Natural killer cell (primary cell): ENCODE measurements around the gene FMN1. TPM values are rescaled to one million over a fixed set of nuclear protein-coding genes. Genes with fewer than 3 reads are reported as not detected.

Experiments used
- ATAC-seq, 3 donors: fragments of 150-1000 bp in 2 of 3; fragments of 200-7000 bp in 1 of 3; cut with Tn5 transposase; 1 replicate in 1 of 3; 2 replicates in 2 of 3; pipeline ENCODE4 v1.10.0; 2021; ENCODE audit warnings: mild to moderate bottlenecking in 2 of 3, moderate library complexity in 2 of 3
- DNase-seq, 2 donors: peaks; one replicate each; pipeline versions ENCODE4 v3.0.0 to v3.0.0-alpha.2; 2013 to 2021; ENCODE audit warnings: mixed read lengths in 1 of 2
- H3K27ac ChIP-seq: one replicate; pipeline ENCODE4 v1.5.1; 2013; ENCODE audit warnings: mild to moderate bottlenecking, low read length
- H3K27me3 ChIP-seq: one replicate; pipeline ENCODE4 v1.6.1; 2013; ENCODE audit warnings: low read length; ENCODE audit not compliant: control insufficient read depth, insufficient read depth
- H3K36me3 ChIP-seq: one replicate; pipeline ENCODE4 v1.6.1; 2013; ENCODE audit warnings: low read length; ENCODE audit not compliant: control insufficient read depth, insufficient read depth
- H3K4me1 ChIP-seq: one replicate; pipeline ENCODE4 v1.6.1; 2013; ENCODE audit warnings: low read length; ENCODE audit not compliant: control insufficient read depth, insufficient read depth
- H3K4me3 ChIP-seq: one replicate; pipeline ENCODE4 v1.5.1; 2013; ENCODE audit warnings: low read length
- H3K9me3 ChIP-seq: one replicate; pipeline ENCODE4 v1.6.1; 2013; ENCODE audit warnings: low read length; ENCODE audit not compliant: control insufficient read depth, insufficient read depth
- H3K27ac Mint-ChIP-seq, 2 donors: one replicate each; pipeline ENCODE4 v1.8.0; 2022; ENCODE audit warnings: mild to moderate bottlenecking in 2 of 2, mixed read lengths in 2 of 2, moderate library complexity in 1 of 2
- H3K27me3 Mint-ChIP-seq, 2 donors: one replicate each; pipeline ENCODE4 v1.8.0; 2022; ENCODE audit warnings: low read depth in 2 of 2, mixed read lengths in 2 of 2
- H3K36me3 Mint-ChIP-seq: one replicate; pipeline ENCODE4 v1.8.0; 2022; ENCODE audit warnings: mixed read lengths
- H3K4me1 Mint-ChIP-seq, 2 donors: one replicate each; pipeline ENCODE4 v1.8.0; 2022; ENCODE audit warnings: mixed read lengths in 2 of 2
- H3K4me3 Mint-ChIP-seq: one replicate; pipeline ENCODE4 v1.8.0; 2022; ENCODE audit warnings: mild to moderate bottlenecking, moderate library complexity, mixed read lengths
- H3K9me3 Mint-ChIP-seq, 2 donors: one replicate each; pipeline ENCODE4 v1.8.0; 2022; ENCODE audit warnings: mixed read lengths in 2 of 2
- WGBS: methylation state at CpG from one replicate; pipeline ENCODE4 v1.1.7; 2013; ENCODE audit warnings: missing lambda C conversion rate; ENCODE audit not compliant: insufficient coverage; 5-methylcytosine and 5-hydroxymethylcytosine counted together
- intact Hi-C: fragments of 100-400 bp; cut with micrococcal nuclease; formaldehyde crosslinking; loops from one replicate; pipeline ENCODE4 v1.14.2; 2022
- total RNA-seq, 4 donors: library from RNA; stranded (reverse); fragments of 120-200 nt in 1 of 4; gene quantifications; one replicate each; pipeline versions ENCODE4 v1.2.3 to v1.2.4, GENCODE V29; 2013 to 2022
- TF ChIP-seq, protein P1 (sequence below): fragments of 200-600 bp; IDR thresholded peaks from one replicate; pipeline ENCODE4 v1.8.0; 2022; ENCODE audit warnings: antibody characterized with exemption

The FMN1 gene
- total RNA-seq, 3 donors from 2014 or later (not counting 1 experiment from before 2014, with no cell fraction given): 2.0 to 19.2 (median 2.2) TPM

DNA sequence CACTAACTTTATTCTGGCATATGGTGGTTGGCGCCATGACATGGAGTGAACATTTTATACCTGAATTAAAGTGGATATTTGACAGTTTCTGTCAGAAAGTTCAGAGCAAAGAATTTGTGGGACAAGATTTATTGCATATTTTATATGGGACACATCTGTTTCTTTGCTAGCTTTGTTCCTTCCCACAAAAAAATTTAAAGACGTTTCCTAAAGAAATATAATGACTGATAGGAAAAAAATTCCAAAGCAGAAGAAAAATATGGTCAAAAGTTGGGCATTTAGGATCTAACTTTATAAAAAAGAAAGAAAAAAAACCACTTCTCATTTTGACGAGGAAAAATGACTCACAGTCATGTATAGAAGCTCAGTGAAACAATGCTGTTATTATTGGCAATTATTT lies 375.1 kb downstream of the FMN1 start:
- DNase-seq: no peak
- Histone ChIP-seq H3K4me1 (no peaks in the 10 kb centered on the region), H3K27me3 (no peaks in the 10 kb centered on the region), H3K36me3 (no peaks in the 10 kb centered on the region), H3K27ac (no peak overlapping the region), H3K4me3 (no peak overlapping the region), H3K9me3 (no peaks in the 10 kb centered on the region)
- Mint-ChIP-seq H3K4me3 (no peak overlapping the region), H3K9me3 (no peaks in the 10 kb centered on the region), H3K27ac (no peak overlapping the region), H3K4me1 (no peaks in the 10 kb centered on the region), H3K36me3 (no peaks in the 10 kb centered on the region), H3K27me3 (peaks cover 2 to 22% of the 10 kb centered on the region in 2 donors)
- no peak for ATAC-seq
- TF ChIP-seq, protein P1, sequence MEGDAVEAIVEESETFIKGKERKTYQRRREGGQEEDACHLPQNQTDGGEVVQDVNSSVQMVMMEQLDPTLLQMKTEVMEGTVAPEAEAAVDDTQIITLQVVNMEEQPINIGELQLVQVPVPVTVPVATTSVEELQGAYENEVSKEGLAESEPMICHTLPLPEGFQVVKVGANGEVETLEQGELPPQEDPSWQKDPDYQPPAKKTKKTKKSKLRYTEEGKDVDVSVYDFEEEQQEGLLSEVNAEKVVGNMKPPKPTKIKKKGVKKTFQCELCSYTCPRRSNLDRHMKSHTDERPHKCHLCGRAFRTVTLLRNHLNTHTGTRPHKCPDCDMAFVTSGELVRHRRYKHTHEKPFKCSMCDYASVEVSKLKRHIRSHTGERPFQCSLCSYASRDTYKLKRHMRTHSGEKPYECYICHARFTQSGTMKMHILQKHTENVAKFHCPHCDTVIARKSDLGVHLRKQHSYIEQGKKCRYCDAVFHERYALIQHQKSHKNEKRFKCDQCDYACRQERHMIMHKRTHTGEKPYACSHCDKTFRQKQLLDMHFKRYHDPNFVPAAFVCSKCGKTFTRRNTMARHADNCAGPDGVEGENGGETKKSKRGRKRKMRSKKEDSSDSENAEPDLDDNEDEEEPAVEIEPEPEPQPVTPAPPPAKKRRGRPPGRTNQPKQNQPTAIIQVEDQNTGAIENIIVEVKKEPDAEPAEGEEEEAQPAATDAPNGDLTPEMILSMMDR: no peak
- 100% methylated on average over 1 of the region's 3 CpGs for WGBS
- intact Hi-C loops: no loop called here

DNA sequence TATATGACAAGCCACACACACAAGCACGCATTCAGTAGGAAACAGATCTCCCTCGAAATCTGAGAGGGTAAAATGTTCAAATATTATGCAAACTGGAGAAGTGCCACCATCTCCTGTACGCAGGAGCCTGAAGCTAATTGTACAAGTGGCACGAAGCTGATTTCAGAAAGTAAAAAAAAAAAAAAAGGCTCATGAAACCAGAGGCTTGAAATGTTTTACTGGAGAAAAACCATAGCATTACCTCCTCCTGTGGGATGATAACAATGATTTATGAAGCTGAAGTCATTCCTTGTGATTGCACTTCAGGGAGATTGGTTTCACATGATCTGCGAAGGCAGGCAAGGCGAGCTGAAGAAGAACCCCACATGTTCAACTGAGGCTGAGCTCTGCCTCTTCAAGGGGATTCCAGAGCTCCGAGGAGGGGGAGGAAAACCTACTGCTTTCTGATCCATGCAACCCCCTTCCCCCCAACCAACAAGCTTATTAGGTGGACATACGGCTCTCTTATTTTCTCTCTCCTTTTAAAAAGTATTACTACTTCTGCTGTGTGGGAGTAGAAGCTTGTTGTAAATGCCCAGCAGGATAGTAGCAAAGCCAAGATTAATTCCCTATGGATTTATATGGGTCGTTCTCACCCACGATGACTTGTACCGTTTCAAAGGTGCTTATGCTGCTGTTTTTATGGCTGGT lies 375.6 kb downstream of the FMN1 start:
- H3K4me1 Mint-ChIP-seq: no peaks in the 10 kb centered on the region
- DNase-seq: no peak
- peaks cover 3 to 21% of the 10 kb centered on the region in 2 donors for H3K27me3 Mint-ChIP-seq
- H3K36me3 Mint-ChIP-seq: no peaks in the 10 kb centered on the region
- H3K27ac ChIP-seq: no peak overlapping the region
- no peak overlapping the region for H3K27ac Mint-ChIP-seq
- no peak overlapping the region for H3K4me3 ChIP-seq
- no peak overlapping the region for H3K4me3 Mint-ChIP-seq
- no peaks in the 10 kb centered on the region for H3K36me3 ChIP-seq
- intact Hi-C loops: no loop called here
- H3K4me1 ChIP-seq: no peaks in the 10 kb centered on the region
- H3K9me3 ChIP-seq: no peaks in the 10 kb centered on the region
- no peaks in the 10 kb centered on the region for H3K27me3 ChIP-seq
- TF ChIP-seq, protein P1: no peak
- H3K9me3 Mint-ChIP-seq: no peaks in the 10 kb centered on the region
- 92% methylated on average over 10 of the region's 11 CpGs for WGBS
- ATAC-seq: no peak

DNA sequence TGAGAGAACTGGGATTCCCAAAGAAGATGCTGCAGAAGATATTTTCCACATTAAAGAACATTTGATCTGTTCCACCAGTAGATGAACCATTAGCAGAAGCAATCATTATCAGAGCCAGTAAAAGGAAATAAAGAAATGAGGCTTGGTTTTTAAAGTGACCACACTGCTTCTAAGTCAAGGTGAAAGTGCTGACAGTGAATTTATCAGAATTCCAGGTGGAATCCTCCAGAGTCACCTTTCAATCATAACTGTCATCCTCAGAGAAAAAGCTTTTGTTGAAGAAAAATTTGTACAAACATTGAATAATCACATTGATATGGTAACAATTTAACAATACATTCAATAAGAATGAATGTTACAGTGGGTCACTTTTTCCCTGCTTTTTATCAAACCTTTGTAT lies 376.9 kb downstream of the FMN1 start:
- Histone ChIP-seq H3K27me3 (no peaks in the 10 kb centered on the region), H3K36me3 (no peaks in the 10 kb centered on the region), H3K27ac (no peak overlapping the region), H3K4me3 (no peak overlapping the region), H3K9me3 (no peaks in the 10 kb centered on the region), H3K4me1 (no peaks in the 10 kb centered on the region)
- no peaks in the 10 kb centered on the region for H3K4me1 Mint-ChIP-seq
- no peak overlapping the region for H3K4me3 Mint-ChIP-seq
- H3K27me3 Mint-ChIP-seq: peaks cover 8 to 21% of the 10 kb centered on the region in 2 donors
- H3K9me3 Mint-ChIP-seq: no peaks in the 10 kb centered on the region
- no peaks in the 10 kb centered on the region for H3K36me3 Mint-ChIP-seq
- H3K27ac Mint-ChIP-seq: no peak overlapping the region
- DNase-seq (no peak), ATAC-seq (no peak)
- intact Hi-C loops: no loop called here
- TF ChIP-seq, protein P1: no peak

DNA sequence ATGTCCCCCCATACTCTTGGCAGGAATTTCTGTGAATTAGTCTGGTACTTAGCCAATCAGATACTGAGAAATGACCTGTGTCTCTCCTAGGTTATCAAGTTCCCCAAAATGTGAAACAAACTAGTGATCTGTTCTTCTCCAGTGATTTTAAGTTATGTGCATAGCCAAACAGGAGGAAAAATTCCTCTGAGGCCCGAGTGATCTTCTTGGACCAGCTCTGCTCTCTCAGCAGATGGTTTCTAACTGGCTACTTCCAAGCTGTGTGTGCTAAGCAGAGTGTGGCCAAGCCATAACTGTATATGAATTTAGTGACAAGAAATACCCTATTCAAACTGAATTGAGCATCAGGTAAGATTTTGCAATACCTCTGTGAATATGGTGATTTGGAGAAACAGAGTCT lies 387.2 kb downstream of the FMN1 start:
- H3K4me1 ChIP-seq: no peaks in the 10 kb centered on the region
- H3K36me3 Mint-ChIP-seq: no peaks in the 10 kb centered on the region
- H3K4me3 ChIP-seq: no peak overlapping the region
- no peak overlapping the region for H3K27ac Mint-ChIP-seq
- ATAC-seq: no peak
- no peaks in the 10 kb centered on the region for H3K9me3 ChIP-seq
- no peak for DNase-seq
- H3K36me3 ChIP-seq: no peaks in the 10 kb centered on the region
- intact Hi-C loops: no loop called here
- peaks cover 4 to 6% of the 10 kb centered on the region in 2 donors for H3K4me1 Mint-ChIP-seq
- TF ChIP-seq, protein P1: no peak
- peaks cover 3 to 52% of the 10 kb centered on the region in 2 donors for H3K27me3 Mint-ChIP-seq
- H3K9me3 Mint-ChIP-seq: peaks cover 0 to 2% of the 10 kb centered on the region in 2 donors
- H3K27me3 ChIP-seq: no peaks in the 10 kb centered on the region
- no peak overlapping the region for H3K27ac ChIP-seq
- WGBS: 83% methylated on average over 1 of the region's 1 CpG
- H3K4me3 Mint-ChIP-seq: no peak overlapping the region
